CD1c-positive myeloid dendritic cell (primary cell): Measurements from ENCODE around the gene APOM.

ENCODE experiments used
- DNase-seq: peaks from one replicate; pipeline ENCODE4 v3.0.0-alpha.2; 2016; ENCODE audit errors: extremely low spot score

Gene APOM

GRCh38 chr6:31631209-31631608 is 24.5 kb upstream of the APOM start:
- DNase-seq, result no peak

- no peak for DNase-seq
Measured at GRCh38 chr6:31631681-31632278, 23.9 kb upstream of the APOM start.

- DNase-seq, result no peak
Measured at GRCh38 chr6:31632279-31632946, 23.3 kb upstream of the APOM start.

GRCh38 chr6:31633447-31633846 is 22.2 kb upstream of the APOM start:
- no peak for DNase-seq

- no peak for DNase-seq
Measured at GRCh38 chr6:31634131-31634530, 21.6 kb upstream of the APOM start.

- no peak for DNase-seq
Measured at GRCh38 chr6:31634969-31635575, 20.6 kb upstream of the APOM start.

- no peak for DNase-seq
Measured at GRCh38 chr6:31636698-31637596, 18.7 kb upstream of the APOM start.

- no peak for DNase-seq
Measured at GRCh38 chr6:31639043-31639442, 16.7 kb upstream of the APOM start.

GRCh38 chr6:31639449-31639861 is 16.2 kb upstream of the APOM start:
- DNase-seq, result no peak

- DNase-seq, result no peak
Measured at GRCh38 chr6:31640612-31641011, 15.1 kb upstream of the APOM start.

- no peak for DNase-seq
Measured at GRCh38 chr6:31641370-31641769, 14.3 kb upstream of the APOM start.

GRCh38 chr6:31642798-31643570 is 12.7 kb upstream of the APOM start:
- no peak for DNase-seq

- no peak for DNase-seq
Measured at GRCh38 chr6:31643818-31644454, 11.8 kb upstream of the APOM start.

- no peak for DNase-seq
Measured at GRCh38 chr6:31645325-31645724, 10.4 kb upstream of the APOM start.

- peak; percentile 90 for DNase-seq
Measured at GRCh38 chr6:31651602-31652191, 4.0 kb upstream of the APOM start.

- DNase-seq, result peak; percentile 97
Measured at GRCh38 chr6:31652925-31653724, 2.6 kb upstream of the APOM start.

- no peak for DNase-seq
Measured at GRCh38 chr6:31654574-31655348, 933 bp upstream of the APOM start.

- no peak for DNase-seq
Measured at GRCh38 chr6:31657406-31658157, 1.9 kb downstream of the APOM start.
